Suppressor macrophage treated with lipopolysaccharide for 1 hour (primary cell): ENCODE data around the gene SCRT2.
A peak's percentile ranks its signal among the peaks of the same experiment; 100 is the strongest.
"Not testable (repeated sequence)": the region's sequence is repeated elsewhere in the genome, so short reads cannot be mapped to it uniquely, and the experiment has no call there.

Experiments
- DNase-seq, 3 donors: peaks; one replicate each; pipeline ENCODE4 v3.0.0-alpha.2; 2020 to 2022

SCRT2 gene

DNA sequence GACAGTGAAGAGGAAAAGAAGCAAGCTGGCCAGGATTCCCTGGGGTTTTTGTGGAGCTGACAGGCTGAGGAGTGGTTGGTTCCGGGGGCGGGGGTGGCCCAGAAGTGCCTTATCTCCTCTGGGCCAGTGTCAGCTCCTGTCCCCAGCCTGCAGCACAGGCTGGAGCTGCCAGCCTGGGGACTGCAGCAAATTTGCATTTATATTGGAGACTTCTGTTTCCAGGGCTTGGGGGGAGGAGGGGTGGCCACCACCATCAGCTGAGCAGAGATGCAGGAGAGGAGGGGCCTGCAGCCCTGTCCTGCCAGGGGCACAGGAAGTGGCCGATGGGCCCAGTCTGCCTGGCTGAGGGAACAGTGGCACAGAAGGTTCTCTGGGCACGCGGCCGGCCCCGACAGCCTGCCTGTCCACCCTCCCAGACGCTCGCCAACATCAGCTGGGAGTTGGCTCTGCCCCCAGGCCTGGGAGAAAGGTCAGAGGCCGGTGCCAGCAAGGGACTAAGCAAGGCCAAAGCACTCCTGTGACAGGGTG, 24.3 kb upstream of the SCRT2 start:
- peak in 1 of 3 donors; percentile 43 for DNase-seq

DNA sequence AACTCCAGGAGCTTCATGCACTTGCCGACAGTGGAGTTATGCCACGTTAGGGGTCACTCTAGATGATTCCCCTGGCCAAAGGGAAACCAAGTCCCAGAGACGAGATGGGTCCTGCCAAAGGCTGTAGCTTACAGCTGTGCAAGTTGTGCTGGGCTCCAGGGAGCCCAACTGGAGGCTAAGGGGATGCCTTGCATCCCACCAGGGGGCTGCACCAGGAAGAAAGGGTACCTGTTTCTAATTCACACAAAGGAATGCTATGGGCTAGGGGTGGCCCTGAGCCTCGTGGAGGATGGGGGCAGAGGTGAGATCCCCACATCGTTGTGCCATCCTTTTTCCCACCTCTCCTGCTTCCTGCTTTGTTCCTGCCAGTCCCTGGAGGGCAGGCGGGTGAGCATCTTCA, 23.7 kb upstream of the SCRT2 start:
- DNase-seq = no peak

DNA sequence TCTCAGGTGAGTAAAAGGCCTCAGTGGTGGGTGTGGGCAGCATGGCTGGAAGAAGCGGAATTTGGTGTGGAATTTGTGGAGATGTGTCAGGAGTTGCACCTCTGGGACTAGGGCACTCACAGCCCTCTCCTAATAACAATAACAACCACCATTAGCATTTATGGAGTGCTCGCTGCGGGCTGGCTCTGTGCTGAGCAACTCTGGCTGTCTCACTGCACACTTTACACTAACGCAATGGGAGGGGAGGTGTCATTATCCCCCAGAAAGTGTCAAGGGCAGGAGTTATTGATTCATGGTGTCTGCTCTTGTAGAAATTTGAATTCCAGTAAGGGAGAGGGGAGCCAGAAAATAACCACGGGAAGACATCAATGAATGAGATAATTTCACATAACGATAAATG, 22.7 kb upstream of the SCRT2 start:
- DNase-seq = no peak

DNA sequence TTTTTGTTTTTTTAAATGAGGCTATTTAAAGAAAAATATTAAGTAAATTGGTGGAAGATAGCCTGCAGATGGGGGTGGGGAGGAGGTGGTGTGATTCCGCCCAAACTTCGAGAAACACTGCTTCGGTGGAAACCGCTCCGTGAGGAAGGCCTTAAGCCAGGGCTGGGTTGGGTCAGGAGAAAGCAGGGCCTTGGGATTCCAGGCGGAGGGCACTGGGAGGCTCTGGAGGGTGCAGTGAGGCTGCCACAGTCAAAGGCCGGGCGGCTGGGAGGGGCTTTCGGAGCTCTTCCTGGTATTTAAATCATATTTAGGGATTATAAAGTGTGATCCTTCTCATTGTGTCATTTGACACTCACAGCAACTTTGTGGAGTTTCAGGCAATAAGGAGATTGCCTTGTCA, 22.2 kb upstream of the SCRT2 start:
- no peak for DNase-seq

DNA sequence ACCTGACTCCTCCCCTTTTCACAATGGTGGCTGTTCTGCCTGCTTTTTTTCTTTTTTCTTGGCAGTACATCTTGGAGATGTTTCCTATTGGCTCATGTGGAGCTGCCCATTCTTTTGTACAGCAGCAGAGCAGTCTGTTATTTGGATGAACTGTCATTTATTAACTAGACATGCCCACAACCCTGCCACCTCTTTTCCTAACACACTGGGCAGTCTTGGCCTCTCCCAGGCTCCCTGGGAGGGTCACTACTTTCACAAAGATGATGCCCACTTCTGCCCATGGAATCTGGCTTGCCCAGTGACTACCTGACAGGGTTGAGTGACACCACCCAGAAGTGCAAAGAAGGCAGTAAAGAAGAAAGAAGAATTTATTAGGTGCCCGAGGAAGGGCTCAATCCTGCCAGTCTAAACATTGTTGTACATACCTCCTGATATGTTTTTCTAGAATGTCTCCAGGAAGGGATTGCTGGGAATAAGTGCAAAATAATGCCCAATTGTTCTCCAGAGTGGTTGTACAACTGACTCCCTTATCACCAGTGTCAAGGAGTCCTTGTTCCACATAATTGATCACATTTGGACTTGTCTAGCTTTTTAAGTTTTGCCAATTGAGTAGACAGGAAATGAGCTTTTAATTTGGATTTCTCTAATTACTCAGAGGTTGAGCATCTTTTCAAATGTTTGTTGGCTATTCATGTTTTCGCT, 19.7 kb upstream of the SCRT2 start:
- DNase-seq = no peak

DNA sequence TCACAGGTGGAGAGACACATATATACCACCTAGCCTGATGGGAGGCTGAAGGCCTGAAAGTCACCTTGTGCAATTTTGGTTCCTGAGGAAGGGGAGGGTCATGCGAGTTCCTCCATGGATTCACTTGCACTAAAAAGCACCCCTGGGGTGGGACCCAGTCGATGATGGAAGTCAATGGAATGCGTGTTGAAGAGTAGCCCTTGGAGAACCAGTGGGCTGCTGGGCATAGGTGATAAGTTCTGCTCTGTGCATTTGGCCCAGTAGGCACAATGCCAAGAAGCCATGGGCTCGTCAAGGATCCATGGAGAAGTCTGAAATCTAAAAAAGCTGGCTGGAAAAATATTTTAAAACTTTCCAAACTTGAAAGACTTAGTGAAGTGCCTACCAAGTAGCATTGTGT, 18.9 kb upstream of the SCRT2 start:
- no peak for DNase-seq

DNA sequence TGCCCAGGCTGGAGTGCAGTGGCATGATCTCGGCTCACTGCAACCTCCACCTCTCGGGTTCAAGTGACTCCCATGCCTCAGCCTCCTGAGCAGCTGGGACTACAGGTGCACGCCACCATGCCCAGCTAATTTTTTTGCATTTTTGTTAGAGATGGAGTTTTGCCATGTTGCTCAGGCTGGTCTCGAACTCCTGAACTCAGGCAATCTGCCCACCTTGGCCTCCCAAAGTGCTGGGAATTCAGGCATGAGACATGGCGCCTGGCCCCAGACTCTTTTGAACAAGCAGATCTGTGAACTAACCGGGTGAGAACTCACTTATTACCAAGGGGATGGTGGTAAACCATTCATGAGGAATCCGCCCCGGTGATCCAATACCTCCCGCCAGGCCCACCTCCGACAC, 18.2 kb upstream of the SCRT2 start:
- not testable (repeated sequence) for DNase-seq

DNA sequence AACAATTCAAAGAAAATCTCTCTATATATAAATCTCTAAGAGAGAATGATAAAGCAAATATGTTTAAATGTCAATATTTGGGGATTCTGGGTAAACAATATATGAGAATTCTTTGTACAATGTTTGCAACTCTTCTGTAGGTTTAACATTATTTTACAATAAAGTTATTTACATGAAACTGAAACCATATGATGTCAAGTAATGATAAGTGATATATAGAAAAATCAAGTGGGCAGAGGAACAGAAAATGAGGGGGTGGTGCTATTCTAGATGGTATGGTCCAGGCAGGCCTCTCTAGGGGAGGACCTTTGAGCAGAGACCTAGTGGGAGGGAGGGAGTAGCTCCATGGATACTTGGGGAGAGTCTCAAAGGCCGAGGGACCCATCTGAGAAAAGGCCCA, 16.4 kb upstream of the SCRT2 start:
- no peak for DNase-seq

DNA sequence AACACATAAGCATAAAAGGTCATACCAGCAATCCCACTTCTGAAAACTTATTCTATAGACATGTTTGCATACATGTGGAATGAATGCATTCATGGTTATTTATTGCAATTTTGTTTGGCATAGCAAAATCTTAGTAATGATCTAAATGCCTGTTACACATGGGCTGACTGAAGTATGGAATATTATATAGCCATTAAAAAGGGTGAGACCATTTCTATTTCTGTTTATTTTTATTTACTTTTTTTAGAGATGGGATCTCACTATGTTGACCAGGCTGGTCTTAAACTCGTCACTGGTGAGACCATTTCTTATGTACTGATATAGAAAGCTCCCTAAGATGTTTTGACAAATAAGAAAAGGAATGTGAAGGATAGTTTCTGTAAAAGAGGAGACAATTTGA, 14.3 kb upstream of the SCRT2 start:
- no peak for DNase-seq

DNA sequence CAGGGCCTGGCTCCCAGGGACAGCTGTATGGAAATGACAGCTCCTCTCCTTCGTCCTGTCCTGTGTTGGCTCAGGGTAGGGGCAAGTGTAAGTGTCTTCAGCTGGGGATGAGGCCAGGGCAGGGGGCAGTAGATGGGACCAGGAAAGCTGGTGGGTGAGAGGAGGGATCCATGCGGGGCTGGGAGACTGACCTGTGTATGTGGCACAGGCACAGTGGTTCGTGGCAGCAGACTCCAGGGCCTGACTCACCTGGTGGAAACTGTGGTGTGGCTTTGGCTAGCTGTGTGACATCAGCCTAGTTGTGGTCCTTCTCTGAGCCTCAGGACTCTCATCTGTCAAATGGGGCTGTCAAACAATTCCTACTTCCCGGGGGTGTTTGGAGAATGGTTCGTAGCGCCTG, 13.7 kb upstream of the SCRT2 start:
- DNase-seq = no peak

DNA sequence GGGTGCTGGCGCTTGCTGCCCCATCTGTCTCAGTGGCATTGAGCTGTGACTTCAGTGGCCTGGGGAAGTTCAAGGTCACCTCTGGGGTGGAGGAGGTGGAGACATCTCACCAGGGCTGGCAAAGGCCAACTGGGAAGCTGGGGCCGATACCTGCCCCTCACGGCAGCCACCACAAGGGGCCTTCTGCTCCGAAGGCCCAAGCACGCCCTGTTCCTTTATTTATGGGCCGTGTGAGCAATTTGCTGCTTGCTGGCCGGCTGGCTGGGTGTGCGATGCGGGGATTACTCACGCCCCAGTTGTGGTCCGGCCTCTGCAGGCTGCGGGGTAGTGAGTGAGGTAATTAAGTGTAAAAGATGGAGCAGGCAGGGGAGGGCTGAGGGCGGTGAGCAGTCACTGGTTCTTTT, 13.2 kb upstream of the SCRT2 start:
- DNase-seq = no peak

DNA sequence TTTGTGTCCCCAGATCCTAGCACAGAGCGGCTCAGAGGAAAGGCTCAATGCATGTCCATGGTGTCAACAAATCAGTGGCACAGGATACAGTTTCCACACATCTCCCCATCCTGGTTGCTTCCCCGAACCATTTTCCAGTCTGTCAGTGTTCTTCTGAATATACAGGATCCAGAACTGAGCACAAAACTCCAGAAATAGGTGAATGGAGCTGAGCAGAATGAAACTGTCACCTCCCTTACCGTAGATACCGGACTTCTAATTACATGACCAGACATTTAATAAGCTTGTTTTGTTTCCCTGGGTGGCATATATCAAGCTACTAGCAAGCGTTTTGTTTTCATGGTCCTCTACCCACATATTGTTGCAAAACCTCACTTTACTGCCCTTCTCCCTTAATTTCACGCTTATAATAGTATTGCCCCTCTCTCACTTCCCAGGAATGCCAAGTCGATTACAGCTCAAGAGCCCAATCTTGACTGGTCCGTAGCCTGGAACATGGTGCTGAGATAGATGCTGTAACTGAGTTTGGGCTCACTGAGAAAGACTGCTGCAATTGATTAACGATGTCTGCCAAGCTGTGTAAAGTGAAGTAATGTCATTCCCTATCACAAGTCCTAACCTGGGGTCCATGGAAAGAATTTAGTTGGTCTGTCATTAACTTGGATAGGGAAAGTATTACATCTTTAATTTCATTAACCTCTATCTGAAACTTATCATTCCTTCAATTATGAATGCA, 12.0 kb upstream of the SCRT2 start:
- DNase-seq = no peak

DNA sequence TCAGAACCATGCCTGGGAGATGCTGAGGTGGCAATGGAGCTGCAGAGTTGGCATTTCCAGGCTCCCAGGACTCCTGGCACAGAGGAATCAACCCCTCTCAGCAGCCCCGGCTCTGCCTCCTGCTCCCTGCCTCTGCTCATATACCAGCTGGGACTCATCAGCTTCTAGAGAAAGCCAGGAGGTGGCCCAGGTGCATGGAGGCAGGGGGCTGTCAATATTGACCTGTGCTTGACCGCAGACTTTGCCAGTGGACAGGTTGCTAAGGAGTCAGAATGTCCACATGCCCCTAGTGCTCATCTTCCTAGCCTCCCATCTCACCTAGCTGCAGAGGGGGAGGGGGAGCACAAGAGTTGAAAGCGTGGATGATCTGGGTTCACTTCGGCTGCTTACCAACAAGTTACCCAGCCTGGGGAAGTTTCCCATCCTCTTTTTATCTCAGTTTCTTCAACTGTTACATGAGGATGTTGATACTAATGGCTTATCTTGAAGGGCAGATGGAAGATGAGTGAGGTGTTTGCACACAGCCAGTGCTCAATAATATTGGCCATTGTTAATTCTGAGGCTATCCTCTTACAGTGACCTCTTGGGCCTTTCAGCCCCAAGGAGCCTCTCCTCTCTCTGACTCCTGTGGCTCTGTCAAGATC, 9.2 kb upstream of the SCRT2 start:
- no peak for DNase-seq

DNA sequence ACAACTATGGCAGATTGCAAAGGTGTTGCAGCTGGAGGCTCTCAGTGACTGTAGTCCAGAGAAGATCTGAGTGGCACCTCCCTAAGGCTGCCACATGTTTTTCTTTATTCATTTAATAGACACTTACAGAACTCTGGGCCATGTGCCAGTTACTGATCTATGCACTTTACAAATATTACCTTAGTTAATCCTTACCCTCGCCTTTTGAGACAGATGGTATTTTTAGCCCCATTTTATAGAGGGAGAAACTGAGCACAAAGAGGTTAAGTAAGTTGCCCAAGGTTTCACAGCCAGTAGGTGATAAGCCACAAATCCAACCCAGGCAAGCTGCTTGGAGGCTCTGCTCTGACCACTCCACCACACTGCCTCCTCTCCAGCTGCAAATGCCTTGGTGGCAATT, 6.5 kb upstream of the SCRT2 start:
- no peak for DNase-seq

DNA sequence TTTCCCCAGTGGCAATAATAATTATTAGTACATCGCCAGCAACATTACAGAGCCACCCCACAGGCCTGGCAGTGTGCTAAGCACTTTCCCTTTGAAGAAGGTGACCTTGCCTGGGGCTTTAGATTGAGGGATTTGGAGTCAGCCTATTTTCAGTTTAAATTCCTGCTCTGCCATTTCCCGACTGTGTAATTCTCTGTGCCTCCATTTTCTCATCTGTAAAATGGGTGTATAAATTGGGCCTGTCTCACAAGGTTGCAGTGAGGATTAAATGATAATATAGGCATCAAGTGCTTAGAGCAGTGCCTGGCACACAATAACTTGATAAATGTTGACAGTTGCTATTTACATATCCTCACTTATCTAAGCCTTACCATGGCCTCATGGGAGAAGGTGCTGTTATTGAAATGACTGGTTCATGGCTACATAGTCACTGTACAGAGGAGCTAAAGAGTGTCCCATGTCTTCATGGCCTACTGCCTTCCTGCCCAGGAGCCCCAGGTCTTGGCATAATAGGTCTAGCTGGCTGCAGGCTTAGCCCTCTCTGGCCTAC, 5.1 kb upstream of the SCRT2 start:
- DNase-seq = no peak

DNA sequence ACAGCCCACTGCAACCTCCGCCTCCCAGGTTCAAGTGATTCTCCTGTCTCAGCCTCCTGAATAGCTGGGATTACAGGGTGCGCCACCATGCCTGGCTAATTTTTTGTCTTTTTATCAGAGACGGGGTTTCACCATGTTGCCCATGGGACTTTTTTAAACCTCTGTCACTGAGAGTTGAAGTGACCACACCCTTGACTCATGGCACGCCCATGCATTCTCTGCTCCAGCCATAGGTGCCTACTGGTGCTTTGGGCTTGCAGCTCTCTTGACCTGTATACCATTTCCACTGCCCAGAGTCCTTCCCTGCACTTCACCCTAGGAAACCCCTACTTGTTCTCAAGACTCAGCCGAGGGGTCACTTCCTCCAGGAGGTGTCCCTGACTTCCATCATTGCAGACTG, 2.4 kb upstream of the SCRT2 start:
- DNase-seq = peak; percentile 54 to 68 (median 65)

DNA sequence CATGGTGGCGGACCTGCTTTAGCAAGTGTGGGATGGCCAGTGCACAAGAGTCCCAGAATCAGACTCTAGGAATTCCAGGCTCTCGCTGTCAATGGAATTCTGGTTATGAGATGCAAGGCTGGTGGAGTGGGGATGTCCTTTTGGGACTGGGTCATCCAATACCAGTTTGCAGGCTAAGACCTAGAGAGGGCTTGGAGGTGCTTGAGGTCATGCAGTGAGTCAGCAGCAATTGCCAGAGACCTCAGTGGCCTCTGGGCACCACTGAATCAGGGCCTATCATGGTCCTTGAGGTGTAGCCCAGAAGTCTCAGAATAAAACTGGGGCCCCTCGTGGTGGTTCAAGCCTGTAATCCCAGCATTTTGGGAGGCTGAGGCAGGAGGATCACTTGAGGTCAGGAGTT, 1.4 kb upstream of the SCRT2 start:
- DNase-seq = peak in 2 of 3 donors; percentile 47 to 51

DNA sequence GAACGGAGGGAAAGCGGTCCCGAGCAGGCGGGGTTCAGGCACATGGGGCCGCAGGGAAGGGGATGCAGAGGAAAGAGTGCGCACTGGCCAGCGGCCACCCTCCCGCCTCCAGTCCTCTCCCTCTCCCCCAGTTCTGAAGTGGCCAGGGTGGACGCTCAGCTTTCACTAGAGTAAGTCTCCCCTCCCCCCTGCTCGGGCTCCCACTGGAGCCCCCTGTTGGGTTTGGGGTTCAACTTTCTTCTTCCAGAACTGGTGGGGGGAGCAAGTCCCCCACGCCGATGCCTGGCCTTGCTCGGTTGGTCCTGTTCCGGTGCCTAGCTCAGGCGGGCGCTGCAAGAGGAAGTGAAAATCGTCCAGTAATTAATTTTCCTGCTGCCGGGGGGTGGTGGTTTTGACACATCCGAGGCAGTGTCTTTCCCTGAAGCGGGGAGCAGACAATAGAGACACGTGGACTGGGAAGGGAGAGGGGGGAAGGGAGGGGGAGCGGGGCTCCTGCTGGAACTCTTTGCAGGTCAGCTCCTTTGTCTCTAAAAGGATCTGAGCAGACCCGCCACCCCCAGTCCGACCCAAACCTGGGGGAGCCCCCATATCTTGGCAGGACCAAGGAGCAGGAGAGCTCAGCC, 824 bp upstream of the SCRT2 start:
- DNase-seq = peak; percentile 77 to 87 (median 84)

DNA sequence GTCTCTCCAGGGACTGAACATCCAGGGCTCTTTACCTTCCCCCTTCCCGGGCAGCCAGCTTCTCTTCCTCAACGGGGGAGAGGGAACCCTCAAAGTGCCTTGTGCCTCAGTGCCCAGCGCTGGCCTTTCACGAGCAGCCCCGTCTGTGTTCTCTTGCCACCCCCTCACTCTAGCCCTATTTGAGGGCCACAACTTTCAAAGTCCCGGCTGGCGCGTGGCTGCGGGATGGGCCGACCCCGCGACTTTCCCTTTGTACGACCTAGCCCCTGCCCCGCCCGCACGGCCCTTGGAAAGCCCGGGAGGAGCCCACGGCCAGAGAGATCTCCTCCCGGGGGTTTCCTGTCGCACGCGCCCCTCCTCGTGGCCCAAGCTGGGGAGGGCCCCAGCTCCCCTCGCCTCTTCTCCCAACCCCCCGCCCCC, 559 bp downstream of the SCRT2 start:
- DNase-seq = no peak

DNA sequence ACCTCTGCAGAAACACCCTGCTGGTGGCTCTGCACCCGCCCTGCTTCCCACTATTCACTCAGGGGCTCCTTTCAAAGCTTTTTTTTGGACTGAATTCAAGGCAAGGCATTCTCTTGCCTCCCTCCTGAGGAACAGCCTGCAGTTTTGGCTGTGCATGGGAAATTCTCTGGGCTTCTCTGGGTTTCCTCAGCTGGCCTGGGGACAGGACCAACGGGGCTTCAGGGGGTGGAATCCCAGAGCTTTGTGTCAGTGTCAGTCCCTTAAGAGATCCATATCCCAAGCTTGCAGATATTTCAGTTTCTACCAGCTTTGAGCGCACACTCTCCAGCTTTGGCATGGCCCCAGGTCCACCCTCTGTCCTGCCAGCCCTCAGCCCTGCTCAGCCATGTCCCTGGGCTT, 2.0 kb downstream of the SCRT2 start:
- DNase-seq = no peak

DNA sequence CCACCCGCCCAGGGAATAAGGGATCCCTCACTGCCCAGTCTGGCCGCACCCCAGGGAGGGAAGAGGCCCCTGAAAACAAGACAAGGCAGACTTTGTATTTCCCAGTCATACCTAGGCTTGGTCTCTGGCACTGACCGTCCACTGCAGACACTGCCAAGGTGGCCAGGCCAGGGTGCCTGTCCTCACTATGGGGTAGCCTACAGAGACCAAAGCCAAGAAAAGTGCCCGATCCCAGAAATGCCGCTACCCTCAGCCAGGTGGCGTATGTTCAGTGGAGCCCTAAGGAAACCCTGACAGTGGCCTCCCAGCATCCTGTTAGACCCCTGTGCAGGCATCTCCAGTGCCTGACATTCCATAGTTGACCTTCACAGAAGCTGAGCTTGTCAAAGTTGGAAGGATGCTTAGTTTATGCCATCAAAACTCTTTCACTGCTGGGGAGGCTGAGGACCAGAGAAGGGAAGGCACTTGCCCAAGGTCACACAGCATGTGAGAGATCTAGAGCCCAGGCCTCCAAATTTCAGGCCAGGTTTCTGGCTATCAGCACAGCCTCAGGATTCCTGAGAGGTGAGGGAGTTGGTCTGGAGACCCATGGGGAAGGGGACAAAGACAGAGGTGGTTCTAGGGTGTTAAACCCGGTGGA, 2.5 kb downstream of the SCRT2 start:
- no peak for DNase-seq

DNA sequence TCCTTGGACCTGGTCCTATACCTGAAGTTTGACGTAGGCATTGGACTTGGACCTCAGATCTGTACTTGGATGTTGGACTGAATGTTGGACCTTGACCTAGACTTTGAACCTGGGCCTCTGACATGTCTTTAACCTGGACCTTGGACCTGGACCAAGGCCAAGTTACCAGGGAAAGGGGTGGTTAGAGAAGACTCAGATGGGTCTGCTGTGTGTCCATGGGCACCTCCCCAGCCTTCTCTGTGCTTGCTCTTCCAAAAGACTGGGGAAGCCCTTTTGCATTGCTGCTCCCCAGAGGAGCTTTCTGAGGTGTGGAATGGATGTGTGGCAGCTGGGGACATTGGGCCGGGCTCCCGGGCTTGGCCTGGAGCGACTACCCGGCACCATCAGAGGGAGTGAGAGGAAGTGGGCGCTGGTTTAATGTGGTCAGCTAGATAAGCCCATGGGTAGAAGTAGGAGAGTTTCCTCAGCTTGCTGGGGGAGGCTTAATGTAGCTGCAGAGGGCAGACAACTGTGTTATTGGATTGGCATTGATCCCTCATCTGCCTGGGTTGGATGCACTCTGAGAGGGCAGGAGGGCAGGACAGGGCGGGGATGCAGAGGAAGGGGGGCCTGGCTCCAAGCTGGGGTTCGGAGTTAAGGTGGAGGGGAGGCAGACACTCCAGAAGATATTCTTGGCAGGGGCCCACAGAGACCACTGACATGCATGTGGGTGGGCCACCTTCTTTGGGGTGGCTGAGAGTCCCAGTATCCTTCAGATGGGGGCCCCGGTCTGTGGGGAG, 4.2 kb downstream of the SCRT2 start:
- no peak for DNase-seq
